Measurements from ENCODE around the gene KIRREL3. TPM values are rescaled to one million over a fixed set of nuclear protein-coding genes. Genes with fewer than 3 reads are reported as not detected.

KIRREL3 gene
- total RNA-seq, 1 donor from 2014 or later = 1.6 TPM

- DNase-seq (ENCODE audit: low read depth) = no peak
These were observed 481.4 kb downstream of the KIRREL3 start for GRCh38 chr11:126518972-126519690.

GRCh38 chr11:126518071-126518971 lies 482.2 kb downstream of the KIRREL3 start:
- no peak for DNase-seq (ENCODE audit: low read depth)

- DNase-seq (ENCODE audit: low read depth) = no peak
These were observed 485.1 kb downstream of the KIRREL3 start for GRCh38 chr11:126515501-126515900.

- no peak for DNase-seq (ENCODE audit: low read depth)
These were observed 486.4 kb downstream of the KIRREL3 start for GRCh38 chr11:126514061-126514693.

- DNase-seq (ENCODE audit: low read depth) = no peak
These were observed 487.5 kb downstream of the KIRREL3 start for GRCh38 chr11:126512741-126513715.

- DNase-seq (ENCODE audit: low read depth) = no peak
These were observed 488.3 kb downstream of the KIRREL3 start for GRCh38 chr11:126512251-126512650.

- DNase-seq (ENCODE audit: low read depth) = no peak
These were observed 489.0 kb downstream of the KIRREL3 start for GRCh38 chr11:126511475-126512115.

- peak; percentile 25 for DNase-seq (ENCODE audit: low read depth)
These were observed 489.8 kb downstream of the KIRREL3 start for GRCh38 chr11:126510621-126511370.

GRCh38 chr11:126507646-126508045 lies 492.9 kb downstream of the KIRREL3 start:
- no peak for DNase-seq (ENCODE audit: low read depth)

- no peak for DNase-seq (ENCODE audit: low read depth)
These were observed 493.8 kb downstream of the KIRREL3 start for GRCh38 chr11:126506789-126507188.

- no peak for DNase-seq (ENCODE audit: low read depth)
These were observed 497.6 kb downstream of the KIRREL3 start for GRCh38 chr11:126502982-126503381.

GRCh38 chr11:126502159-126502558 lies 498.4 kb downstream of the KIRREL3 start:
- DNase-seq (ENCODE audit: low read depth) = no peak

- no peak for DNase-seq (ENCODE audit: low read depth)
These were observed 498.9 kb downstream of the KIRREL3 start for GRCh38 chr11:126501641-126502040.

GRCh38 chr11:126500981-126501380 lies 499.6 kb downstream of the KIRREL3 start:
- DNase-seq (ENCODE audit: low read depth) = no peak

- no peak for DNase-seq (ENCODE audit: low read depth)
These were observed 501.3 kb downstream of the KIRREL3 start for GRCh38 chr11:126499131-126499752.

- no peak for DNase-seq (ENCODE audit: low read depth)
These were observed 502.3 kb downstream of the KIRREL3 start for GRCh38 chr11:126498281-126498680.

- no peak for DNase-seq (ENCODE audit: low read depth)
These were observed 502.9 kb downstream of the KIRREL3 start for GRCh38 chr11:126497581-126498122.

- DNase-seq (ENCODE audit: low read depth) = no peak
These were observed 503.8 kb downstream of the KIRREL3 start for GRCh38 chr11:126496576-126497337.
